Measurements from ENCODE around the gene ZBTB40. TPM values are rescaled to one million over a fixed set of nuclear protein-coding genes. Genes with fewer than 3 reads are reported as not detected.

Gene ZBTB40
- total RNA-seq, 1 experiment from 2014 or later = 19.5 TPM

- Histone ChIP-seq H3K79me2 (ENCODE audit: insufficient read depth, low read length) (no peaks in the 10 kb centered on the region), H3K9me2 (ENCODE audit: insufficient read depth) (no peaks in the 10 kb centered on the region), H3K4me2 (ENCODE audit: low read length) (no peak overlapping the region), H3K9me3 (ENCODE audit: control insufficient read depth in 1 of 2, insufficient read depth in 1 of 2, low read depth in 1 of 2, low read length in 2 of 2) (no peaks in the 10 kb centered on the region), H3K4me1 (ENCODE audit: control insufficient read depth in 1 of 2, insufficient read depth in 2 of 2, low read length in 2 of 2) (peaks cover 16 to 33% of the 10 kb centered on the region in 2 experiments), H3K27ac (ENCODE audit: low read depth, low read length) (no peak overlapping the region), H4K20me1 (ENCODE audit: insufficient read depth) (no peaks in the 10 kb centered on the region), H3K27me3 (ENCODE audit: insufficient read depth, low read length) (no peaks in the 10 kb centered on the region), H2AFZ (ENCODE audit: low read depth, low read length, poor library complexity, severe bottlenecking) (no peak overlapping the region), H3K4me3 (replicated peaks in 1 of 2; ENCODE audit: low read depth in 1 of 2, low read length in 2 of 2) (no peak overlapping the region), H3K9ac (ENCODE audit: low read length) (no peak overlapping the region), H3K36me3 (ENCODE audit: control insufficient read depth in 1 of 2, insufficient read depth in 2 of 2, low read length in 2 of 2) (no peaks in the 10 kb centered on the region)
- TF ChIP-seq CTCF (IDR thresholded peaks at IDR 0.05 in 2 of 3, conservative IDR thresholded peaks at IDR 0.05 in 1 of 3; ENCODE audit: borderline replicate concordance in 1 of 3, insufficient read depth in 1 of 3, low read depth in 2 of 3, low read length in 2 of 3) = no peak
- ChIA-PET CTCF (no interaction called here), RAD21 (ENCODE audit: low non-redundant PET in 1 of 2, low total read pairs in 2 of 2, uncharacterized antibody in 2 of 2, unreplicated experiment in 2 of 2) (no interaction called here), POLR2A (no interaction called here)
- no peak for DNase-seq (ENCODE audit: low read depth, low spot score)
- ATAC-seq = no peak
- intact Hi-C loops (cut with micrococcal nuclease) = no loop called here
- no TSS peak for BruUV-seq (replicated peaks)
Measured at GRCh38 chr1:22413799-22414198, 37.9 kb upstream of the ZBTB40 start.

GRCh38 chr1:22414244-22414751 is 37.4 kb upstream of the ZBTB40 start:
- Histone ChIP-seq H3K9ac (ENCODE audit: low read length) (no peak overlapping the region), H3K27me3 (ENCODE audit: insufficient read depth, low read length) (no peaks in the 10 kb centered on the region), H3K9me3 (ENCODE audit: control insufficient read depth in 1 of 2, insufficient read depth in 1 of 2, low read depth in 1 of 2, low read length in 2 of 2) (no peaks in the 10 kb centered on the region), H4K20me1 (ENCODE audit: insufficient read depth) (no peaks in the 10 kb centered on the region), H2AFZ (ENCODE audit: low read depth, low read length, poor library complexity, severe bottlenecking) (no peak overlapping the region), H3K79me2 (ENCODE audit: insufficient read depth, low read length) (no peaks in the 10 kb centered on the region), H3K27ac (ENCODE audit: low read depth, low read length) (no peak overlapping the region), H3K9me2 (ENCODE audit: insufficient read depth) (no peaks in the 10 kb centered on the region), H3K4me2 (ENCODE audit: low read length) (no peak overlapping the region), H3K4me3 (replicated peaks in 1 of 2; ENCODE audit: low read depth in 1 of 2, low read length in 2 of 2) (no peak overlapping the region), H3K4me1 (ENCODE audit: control insufficient read depth in 1 of 2, insufficient read depth in 2 of 2, low read length in 2 of 2) (peaks cover 16 to 38% of the 10 kb centered on the region in 2 experiments), H3K36me3 (ENCODE audit: control insufficient read depth in 1 of 2, insufficient read depth in 2 of 2, low read length in 2 of 2) (no peaks in the 10 kb centered on the region)
- no peak for ATAC-seq
- POLR2A ChIA-PET = no interaction called here
- no peak for DNase-seq (ENCODE audit: low read depth, low spot score)
- intact Hi-C loops (cut with micrococcal nuclease) = no loop called here
- TF ChIP-seq ATF3 (IDR thresholded peaks at IDR 0.05) = no peak
- no peak for TF ChIP-seq MAX (IDR thresholded peaks at IDR 0.05)
- no peak for TF ChIP-seq REST (IDR thresholded peaks at IDR 0.05; ENCODE audit: low read depth)
- BruUV-seq (replicated peaks) = no TSS peak
- RAD21 ChIA-PET (ENCODE audit: low non-redundant PET in 1 of 2, low total read pairs in 2 of 2, uncharacterized antibody in 2 of 2, unreplicated experiment in 2 of 2) = interaction anchor here (0.5 to 0.7 kb wide), 2 partner anchors 225 to 433 kb away, joined by 3 to 5 read pairs; no protein-coding TSS in a partner anchor
- CTCF ChIA-PET = interaction anchor here (2.9 kb wide), 1 partner anchor 1043 kb away, joined by 17 read pairs; no protein-coding TSS in a partner anchor

Data from HCT116 (cell line).